Activated B cell treated with CpG ODN at 0.5 μM for 24 hours (primary cell): ENCODE measurements around the gene SMTN. TPM values are rescaled to one million over a fixed set of nuclear protein-coding genes. Genes with fewer than 3 reads are reported as not detected.

Source experiments
- ATAC-seq: fragments of 200-7000 bp; cut with Tn5 transposase; one replicate; pipeline ENCODE4 v1.10.0; 2021; ENCODE audit warnings: low read depth, mild to moderate bottlenecking, moderate library complexity
- CTCF ChIA-PET: fragments of 350-600 bp; sonication (Branson Sonifier 250); formaldehyde crosslinking; loops from one replicate; lab custom pipeline; 2021; ENCODE audit warnings: antibody characterized with exemption; lab: Charles Lee
- POLR2A ChIA-PET: fragments of 350-600 bp; sonication (Branson Sonifier 250); formaldehyde crosslinking; loops from one replicate; lab custom pipeline; 2021; ENCODE audit warnings: antibody characterized with exemption; lab: Charles Lee
- DNase-seq: peaks from one replicate; pipeline ENCODE4 v3.0.0; 2022
- H3K27ac Mint-ChIP-seq: one replicate; pipeline ENCODE4 v1.8.0; 2020; ENCODE audit warnings: mixed read lengths
- H3K27me3 Mint-ChIP-seq: one replicate; pipeline ENCODE4 v1.8.0; 2021; ENCODE audit warnings: mixed read lengths
- H3K36me3 Mint-ChIP-seq: one replicate; pipeline ENCODE4 v1.8.0; 2021; ENCODE audit warnings: low read depth, mixed read lengths
- H3K4me1 Mint-ChIP-seq: one replicate; pipeline ENCODE4 v1.8.0; 2021; ENCODE audit warnings: mixed read lengths
- H3K4me3 Mint-ChIP-seq: one replicate; pipeline ENCODE4 v1.8.0; 2020; ENCODE audit warnings: mild to moderate bottlenecking, mixed read lengths
- H3K9me3 Mint-ChIP-seq: one replicate; pipeline ENCODE4 v1.8.0; 2020; ENCODE audit warnings: mixed read lengths
- intact Hi-C: fragments of 100-400 bp; cut with micrococcal nuclease; formaldehyde crosslinking; loops from one replicate; pipeline ENCODE4 v1.15.1; 2024
- total RNA-seq: library from RNA; stranded (reverse); gene quantifications from 2 replicates; pipeline ENCODE4 v1.2.3, GENCODE V29; 2022
- TF ChIP-seq, protein P1 (sequence below): fragments of 200-600 bp; IDR thresholded peaks from one replicate; pipeline ENCODE4 v1.8.0; 2022; ENCODE audit warnings: antibody characterized with exemption, mild to moderate bottlenecking

Gene SMTN
- total RNA-seq, 1 donor from 2014 or later, result 3.1 TPM

DNA sequence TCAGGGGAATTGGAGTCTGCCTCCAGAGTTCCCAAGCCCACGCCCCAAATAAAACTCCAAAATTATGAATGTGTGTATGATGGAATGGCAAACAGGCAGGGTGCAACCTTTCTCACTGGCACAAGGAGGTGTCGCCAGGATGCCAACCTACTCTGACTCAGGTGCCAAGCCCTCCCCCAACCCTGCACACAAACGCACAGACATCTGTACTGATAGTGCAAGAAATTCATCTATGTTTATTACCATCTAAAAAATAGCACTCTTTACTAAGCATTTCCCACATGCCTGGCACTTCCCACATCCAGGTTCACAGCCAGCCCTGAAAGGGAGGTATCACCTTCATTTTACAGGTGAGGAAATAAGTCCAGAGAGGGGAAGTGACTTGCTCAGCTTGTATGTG lies 57.9 kb downstream of the SMTN start:
- ChIA-PET CTCF (interaction anchor here (0.6 kb wide), 1 partner anchor 26 kb away, joined by 4 read pairs; no protein-coding TSS in a partner anchor), POLR2A (no interaction called here)
- peaks cover 11% of the 10 kb centered on the region for H3K27me3 Mint-ChIP-seq
- H3K9me3 Mint-ChIP-seq, result no peaks in the 10 kb centered on the region
- no peak for DNase-seq
- TF ChIP-seq, protein P1, sequence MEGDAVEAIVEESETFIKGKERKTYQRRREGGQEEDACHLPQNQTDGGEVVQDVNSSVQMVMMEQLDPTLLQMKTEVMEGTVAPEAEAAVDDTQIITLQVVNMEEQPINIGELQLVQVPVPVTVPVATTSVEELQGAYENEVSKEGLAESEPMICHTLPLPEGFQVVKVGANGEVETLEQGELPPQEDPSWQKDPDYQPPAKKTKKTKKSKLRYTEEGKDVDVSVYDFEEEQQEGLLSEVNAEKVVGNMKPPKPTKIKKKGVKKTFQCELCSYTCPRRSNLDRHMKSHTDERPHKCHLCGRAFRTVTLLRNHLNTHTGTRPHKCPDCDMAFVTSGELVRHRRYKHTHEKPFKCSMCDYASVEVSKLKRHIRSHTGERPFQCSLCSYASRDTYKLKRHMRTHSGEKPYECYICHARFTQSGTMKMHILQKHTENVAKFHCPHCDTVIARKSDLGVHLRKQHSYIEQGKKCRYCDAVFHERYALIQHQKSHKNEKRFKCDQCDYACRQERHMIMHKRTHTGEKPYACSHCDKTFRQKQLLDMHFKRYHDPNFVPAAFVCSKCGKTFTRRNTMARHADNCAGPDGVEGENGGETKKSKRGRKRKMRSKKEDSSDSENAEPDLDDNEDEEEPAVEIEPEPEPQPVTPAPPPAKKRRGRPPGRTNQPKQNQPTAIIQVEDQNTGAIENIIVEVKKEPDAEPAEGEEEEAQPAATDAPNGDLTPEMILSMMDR, result no peak
- no peak for ATAC-seq
- intact Hi-C loops, result no loop called here
- no peak overlapping the region for H3K27ac Mint-ChIP-seq
- H3K4me1 Mint-ChIP-seq, result no peaks in the 10 kb centered on the region
- no peak overlapping the region for H3K4me3 Mint-ChIP-seq
- H3K36me3 Mint-ChIP-seq, result no peaks in the 10 kb centered on the region

DNA sequence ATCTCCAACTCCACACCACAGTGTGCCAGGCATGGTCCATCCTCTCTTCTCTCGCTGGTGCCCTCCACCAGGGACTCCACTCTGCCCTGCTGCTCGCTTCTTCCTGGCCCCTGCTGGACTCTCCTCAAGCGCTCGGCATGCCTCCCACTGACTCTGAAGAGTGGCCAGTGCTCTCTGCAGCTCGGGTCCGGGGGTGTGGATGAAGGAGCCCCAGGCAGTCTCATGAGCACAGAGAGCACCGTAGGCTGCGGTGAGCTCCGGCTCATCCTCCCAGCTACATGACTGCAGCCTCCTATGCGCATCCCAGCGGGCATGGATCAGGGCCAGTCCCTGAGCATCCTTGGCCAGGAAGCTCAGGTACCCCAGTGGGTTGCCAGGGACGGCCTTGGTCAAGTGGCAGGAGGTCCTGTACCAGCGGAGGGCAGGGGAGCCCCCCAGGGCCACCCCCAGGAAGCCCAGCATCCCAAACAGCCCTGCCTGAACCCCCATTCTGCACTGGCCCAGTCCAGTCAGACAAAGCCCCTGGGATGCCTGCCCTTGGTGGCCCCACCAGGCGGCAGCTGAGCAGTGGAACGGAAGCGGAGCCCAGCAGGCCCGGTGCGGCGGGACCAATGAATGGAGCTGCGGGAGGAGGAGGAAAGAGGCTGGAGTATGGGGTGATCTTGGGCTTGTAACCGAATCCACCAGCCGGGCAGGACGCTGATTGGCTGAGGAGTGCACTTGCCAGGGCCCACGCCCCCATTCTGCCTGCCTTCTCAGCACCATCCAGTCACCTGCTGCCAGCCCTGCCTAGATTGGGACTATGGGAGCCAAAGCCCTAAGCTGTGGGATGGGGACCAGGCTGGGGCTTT lies 59.0 kb downstream of the SMTN start, which contains the start of gene PLA2G3:
Gene PLA2G3, minus strand, starts transcription at position 643 of the 851 bp plus-strand sequence. Its CDS starts 154 bp downstream, at position 489.
- no peak for DNase-seq
- TF ChIP-seq, protein P1, result no peak
- no peaks in the 10 kb centered on the region for H3K4me1 Mint-ChIP-seq
- intact Hi-C loops, result no loop called here
- H3K27me3 Mint-ChIP-seq, result peaks cover 11% of the 10 kb centered on the region
- POLR2A ChIA-PET, result no interaction called here
- ATAC-seq, result no peak
- H3K9me3 Mint-ChIP-seq, result peaks cover 3% of the 10 kb centered on the region
- CTCF ChIA-PET, result interaction anchor here (0.6 kb wide), 1 partner anchor 25 kb away, joined by 4 read pairs; no protein-coding TSS in a partner anchor
- no peak within 1 kb of the TSS for H3K4me3 Mint-ChIP-seq
- H3K27ac Mint-ChIP-seq, result no peak within 1 kb of the TSS
- no peaks in the 10 kb centered on the region for H3K36me3 Mint-ChIP-seq

DNA sequence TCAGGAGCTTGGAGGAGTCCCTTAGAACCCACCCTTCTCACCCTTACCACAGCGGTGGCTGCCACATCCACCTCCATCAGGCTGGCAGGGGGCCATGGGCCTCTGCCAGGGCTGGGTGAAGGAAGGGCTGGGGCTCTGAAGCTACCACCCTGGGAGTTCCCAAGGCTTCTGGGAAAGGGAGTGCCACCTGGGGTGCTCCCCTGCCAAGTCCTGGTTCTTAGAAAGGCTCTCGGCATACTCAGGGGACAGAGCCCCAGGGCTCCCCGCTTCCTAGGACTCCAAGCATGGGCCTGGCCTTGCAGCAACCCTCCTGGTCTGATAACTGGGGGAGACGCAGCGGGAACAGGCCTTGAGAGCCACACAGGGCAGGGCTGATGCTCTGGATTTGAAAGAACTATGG lies 59.6 kb downstream of the SMTN start:
- ChIA-PET CTCF (no interaction called here), POLR2A (no interaction called here)
- Mint-ChIP-seq H3K9me3 (peaks cover 3% of the 10 kb centered on the region), H3K27me3 (peaks cover 11% of the 10 kb centered on the region), H3K4me1 (no peaks in the 10 kb centered on the region), H3K27ac (no peak overlapping the region), H3K4me3 (no peak overlapping the region), H3K36me3 (no peaks in the 10 kb centered on the region)
- ATAC-seq, result no peak
- intact Hi-C loops, result no loop called here
- TF ChIP-seq, protein P1, result no peak
- DNase-seq, result no peak

DNA sequence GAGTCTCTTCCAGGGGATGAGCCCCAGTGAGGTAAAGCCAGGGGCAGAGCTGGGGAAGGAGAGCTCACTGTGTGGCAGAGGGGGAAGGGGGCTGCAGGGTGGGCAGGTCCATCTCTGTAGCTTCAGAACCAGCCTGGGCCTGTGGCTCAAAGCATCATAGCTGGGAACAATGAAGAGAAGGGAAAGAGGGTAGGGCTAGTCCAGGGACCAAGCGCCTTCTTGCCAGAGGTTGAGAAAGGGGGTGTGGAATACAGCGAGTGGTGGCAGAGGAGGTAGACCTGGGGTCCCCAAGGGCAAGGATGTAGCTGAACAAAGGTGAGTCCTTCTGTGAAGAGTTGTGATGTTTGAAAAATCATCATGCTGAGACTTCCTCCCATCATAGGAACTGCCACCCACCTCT lies 60.4 kb downstream of the SMTN start:
- peaks cover 11% of the 10 kb centered on the region for H3K27me3 Mint-ChIP-seq
- ATAC-seq (no peak), DNase-seq (no peak)
- no peaks in the 10 kb centered on the region for H3K4me1 Mint-ChIP-seq
- no peak overlapping the region for H3K27ac Mint-ChIP-seq
- POLR2A ChIA-PET, result no interaction called here
- TF ChIP-seq, protein P1, result no peak
- peaks cover 4% of the 10 kb centered on the region for H3K9me3 Mint-ChIP-seq
- CTCF ChIA-PET, result no interaction called here
- H3K4me3 Mint-ChIP-seq, result no peak overlapping the region
- H3K36me3 Mint-ChIP-seq, result no peaks in the 10 kb centered on the region
- intact Hi-C loops, result no loop called here

DNA sequence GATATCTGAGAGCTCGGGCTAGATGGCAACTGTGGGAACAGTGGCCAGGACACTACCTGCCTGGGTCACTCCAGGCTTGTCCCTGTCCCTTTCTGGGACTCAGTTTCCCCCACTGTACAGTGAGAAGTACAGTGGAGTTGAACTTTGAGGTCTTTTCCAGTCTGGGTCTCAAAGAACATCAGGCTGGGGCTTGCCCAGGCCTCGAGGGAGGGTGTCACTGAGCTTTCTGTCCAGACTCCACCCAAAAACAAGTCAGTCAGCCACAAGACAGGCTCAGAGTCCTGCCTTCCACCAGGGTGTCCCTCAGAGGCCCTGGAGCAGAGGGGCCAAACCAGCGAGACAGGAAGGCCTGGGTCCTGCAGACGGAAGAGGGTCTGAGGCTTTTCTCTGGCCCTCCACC lies 61.2 kb downstream of the SMTN start:
- Mint-ChIP-seq H3K4me1 (no peaks in the 10 kb centered on the region), H3K36me3 (no peaks in the 10 kb centered on the region), H3K9me3 (peaks cover 4% of the 10 kb centered on the region), H3K27ac (no peak overlapping the region), H3K27me3 (peaks cover 11% of the 10 kb centered on the region), H3K4me3 (no peak overlapping the region)
- POLR2A ChIA-PET, result no interaction called here
- TF ChIP-seq, protein P1, result no peak
- DNase-seq, result no peak
- intact Hi-C loops, result no loop called here
- ATAC-seq, result no peak
- CTCF ChIA-PET, result no interaction called here
